ENCODE measurements around the gene CSNK2B. TPM values are rescaled to one million over a fixed set of nuclear protein-coding genes. Genes with fewer than 3 reads are reported as not detected.

Gene CSNK2B
- total and polyA plus RNA-seq, 9 of the 15 experiments (the other 6 are each of a cell fraction or from before 2014, with no cell fraction given), result 120 to 1,126 (median 529) TPM

DNA sequence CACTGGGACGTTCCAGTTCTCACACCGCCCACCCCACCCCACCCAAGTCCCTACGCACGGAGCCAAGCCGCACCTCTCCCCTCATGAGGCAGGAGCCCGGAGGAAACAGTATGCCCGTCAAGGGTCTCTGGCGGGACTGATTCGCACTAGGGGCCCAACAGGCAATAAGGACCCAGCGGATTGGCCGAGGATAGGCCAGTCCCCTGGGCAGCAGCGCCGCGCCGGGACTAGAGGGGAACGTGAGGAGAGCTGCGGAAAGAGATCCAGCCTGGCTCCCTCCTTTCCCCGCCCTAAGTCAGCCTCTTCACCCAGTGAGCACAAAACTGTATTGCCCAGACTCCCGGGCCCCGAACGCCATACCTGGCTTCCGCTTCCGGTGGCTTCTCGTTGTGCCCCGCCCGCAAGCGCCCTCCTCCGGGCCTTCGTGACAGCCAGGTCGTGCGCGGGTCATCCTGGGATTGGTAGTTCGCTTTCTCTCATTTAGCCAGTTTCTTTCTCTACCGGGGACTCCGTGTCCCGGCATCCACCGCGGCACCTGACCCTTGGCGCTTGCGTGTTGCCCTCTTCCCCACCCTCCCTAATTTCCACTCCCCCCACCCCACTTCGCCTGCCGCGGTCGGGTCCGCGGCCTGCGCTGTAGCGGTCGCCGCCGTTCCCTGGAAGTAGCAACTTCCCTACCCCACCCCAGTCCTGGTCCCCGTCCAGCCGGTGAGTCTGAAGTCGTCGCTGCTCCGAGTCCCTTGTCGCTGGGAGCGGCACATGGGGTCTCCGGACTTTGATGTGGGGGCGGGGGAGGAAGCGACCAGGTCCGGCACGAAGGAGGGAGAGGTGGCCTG lies at the start of gene CSNK2B (continued):
- TF ChIP-seq ZNF347 (CRISPR knock-in tag; IDR thresholded peaks at IDR 0.05; ENCODE audit: low read depth) (no peak), PHF20 (IDR thresholded peaks at IDR 0.05; ENCODE audit: partially characterized antibody) (no peak), MCM5 (IDR thresholded peaks at IDR 0.05; ENCODE audit: low read depth) (no peak), ZNF384 (IDR thresholded peaks at IDR 0.05; ENCODE audit: low read depth, low read length) (no peak; the same call in 1 of the 2 replicates), FOXK2 (conservative IDR thresholded peaks at IDR 0.05 in 1 of 2, IDR thresholded peaks at IDR 0.05 in 1 of 2; ENCODE audit: low read depth in 2 of 2) (peak; percentile 85 to 91), TRIM28 (IDR thresholded peaks at IDR 0.05) (no peak; the same call in 1 of the 2 replicates), ZNF778 (CRISPR knock-in tag; IDR thresholded peaks at IDR 0.05) (no peak), SRSF1 (IDR thresholded peaks at IDR 0.05; ENCODE audit: low read depth, low read length) (no peak), PHB (CRISPR knock-in tag; IDR thresholded peaks at IDR 0.05) (peak; percentile 96), SREBF1 (IDR thresholded peaks at IDR 0.05; ENCODE audit: borderline replicate concordance, low read depth, low read length) (peak; percentile 78; the same call in 1 of the 2 replicates), PHF8 (IDR thresholded peaks at IDR 0.05; ENCODE audit: borderline replicate concordance, low read length) (peak; percentile 96), ARHGAP35 (IDR thresholded peaks at IDR 0.05; ENCODE audit: partially characterized antibody) (no peak), POLR2G (IDR thresholded peaks at IDR 0.05; ENCODE audit: low read depth, low read length) (peak; percentile 97), HNRNPH1 (optimal IDR thresholded peaks at IDR 0.05; ENCODE audit: low read depth, low read length) (no peak), ELF2 (CRISPR knock-in tag; IDR thresholded peaks at IDR 0.05) (peak; percentile 83), HMG20B (CRISPR knock-in tag; IDR thresholded peaks at IDR 0.05) (no peak), MCM2 (IDR thresholded peaks at IDR 0.05; ENCODE audit: low read depth) (no peak), RAD21 (CRISPR knock-in tag; conservative IDR thresholded peaks at IDR 0.05 in 1 of 2, IDR thresholded peaks at IDR 0.05 in 1 of 2) (no peak)
- TF ChIP-seq, protein P1, sequence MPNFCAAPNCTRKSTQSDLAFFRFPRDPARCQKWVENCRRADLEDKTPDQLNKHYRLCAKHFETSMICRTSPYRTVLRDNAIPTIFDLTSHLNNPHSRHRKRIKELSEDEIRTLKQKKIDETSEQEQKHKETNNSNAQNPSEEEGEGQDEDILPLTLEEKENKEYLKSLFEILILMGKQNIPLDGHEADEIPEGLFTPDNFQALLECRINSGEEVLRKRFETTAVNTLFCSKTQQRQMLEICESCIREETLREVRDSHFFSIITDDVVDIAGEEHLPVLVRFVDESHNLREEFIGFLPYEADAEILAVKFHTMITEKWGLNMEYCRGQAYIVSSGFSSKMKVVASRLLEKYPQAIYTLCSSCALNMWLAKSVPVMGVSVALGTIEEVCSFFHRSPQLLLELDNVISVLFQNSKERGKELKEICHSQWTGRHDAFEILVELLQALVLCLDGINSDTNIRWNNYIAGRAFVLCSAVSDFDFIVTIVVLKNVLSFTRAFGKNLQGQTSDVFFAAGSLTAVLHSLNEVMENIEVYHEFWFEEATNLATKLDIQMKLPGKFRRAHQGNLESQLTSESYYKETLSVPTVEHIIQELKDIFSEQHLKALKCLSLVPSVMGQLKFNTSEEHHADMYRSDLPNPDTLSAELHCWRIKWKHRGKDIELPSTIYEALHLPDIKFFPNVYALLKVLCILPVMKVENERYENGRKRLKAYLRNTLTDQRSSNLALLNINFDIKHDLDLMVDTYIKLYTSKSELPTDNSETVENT (CRISPR knock-in tag; IDR thresholded peaks at IDR 0.05), result peak; percentile 97
- TF ChIP-seq, protein P2, sequence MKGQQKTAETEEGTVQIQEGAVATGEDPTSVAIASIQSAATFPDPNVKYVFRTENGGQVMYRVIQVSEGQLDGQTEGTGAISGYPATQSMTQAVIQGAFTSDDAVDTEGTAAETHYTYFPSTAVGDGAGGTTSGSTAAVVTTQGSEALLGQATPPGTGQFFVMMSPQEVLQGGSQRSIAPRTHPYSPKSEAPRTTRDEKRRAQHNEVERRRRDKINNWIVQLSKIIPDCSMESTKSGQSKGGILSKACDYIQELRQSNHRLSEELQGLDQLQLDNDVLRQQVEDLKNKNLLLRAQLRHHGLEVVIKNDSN (CRISPR knock-in tag; IDR thresholded peaks at IDR 0.05), result peak; percentile 87
- TF ChIP-seq, protein P3, sequence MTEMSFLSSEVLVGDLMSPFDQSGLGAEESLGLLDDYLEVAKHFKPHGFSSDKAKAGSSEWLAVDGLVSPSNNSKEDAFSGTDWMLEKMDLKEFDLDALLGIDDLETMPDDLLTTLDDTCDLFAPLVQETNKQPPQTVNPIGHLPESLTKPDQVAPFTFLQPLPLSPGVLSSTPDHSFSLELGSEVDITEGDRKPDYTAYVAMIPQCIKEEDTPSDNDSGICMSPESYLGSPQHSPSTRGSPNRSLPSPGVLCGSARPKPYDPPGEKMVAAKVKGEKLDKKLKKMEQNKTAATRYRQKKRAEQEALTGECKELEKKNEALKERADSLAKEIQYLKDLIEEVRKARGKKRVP (CRISPR knock-in tag; IDR thresholded peaks at IDR 0.05), result peak; percentile 39; the same call in 1 of the 2 replicates
- TF ChIP-seq, protein P4, sequence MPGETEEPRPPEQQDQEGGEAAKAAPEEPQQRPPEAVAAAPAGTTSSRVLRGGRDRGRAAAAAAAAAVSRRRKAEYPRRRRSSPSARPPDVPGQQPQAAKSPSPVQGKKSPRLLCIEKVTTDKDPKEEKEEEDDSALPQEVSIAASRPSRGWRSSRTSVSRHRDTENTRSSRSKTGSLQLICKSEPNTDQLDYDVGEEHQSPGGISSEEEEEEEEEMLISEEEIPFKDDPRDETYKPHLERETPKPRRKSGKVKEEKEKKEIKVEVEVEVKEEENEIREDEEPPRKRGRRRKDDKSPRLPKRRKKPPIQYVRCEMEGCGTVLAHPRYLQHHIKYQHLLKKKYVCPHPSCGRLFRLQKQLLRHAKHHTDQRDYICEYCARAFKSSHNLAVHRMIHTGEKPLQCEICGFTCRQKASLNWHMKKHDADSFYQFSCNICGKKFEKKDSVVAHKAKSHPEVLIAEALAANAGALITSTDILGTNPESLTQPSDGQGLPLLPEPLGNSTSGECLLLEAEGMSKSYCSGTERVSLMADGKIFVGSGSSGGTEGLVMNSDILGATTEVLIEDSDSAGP (CRISPR knock-in tag; IDR thresholded peaks at IDR 0.05), result no peak; the same call in 1 of the 2 replicates
